Stimulated activated CD4-positive, alpha-beta T cell treated with anti-CD3 and anti-CD28 coated beads, Interleukin-12 subunit alpha, Interleukin-12 subunit beta, amount 100 ng/mL, for 48 hours (primary cell): Measurements from ENCODE around the gene DLGAP3.

Experiments
- DNase-seq, 3 donors: peaks; one replicate each; pipeline ENCODE4 v3.0.0-alpha.2; 2020; ENCODE audit warnings: low read depth in 2 of 3, low spot score in 1 of 3

The DLGAP3 gene

GRCh38 chr1:34929853-34930701 lies 627 bp upstream of the DLGAP3 start:
- no peak for DNase-seq

- no peak for DNase-seq
These were observed 552 bp downstream of the DLGAP3 start for GRCh38 chr1:34928699-34929496.

- no peak for DNase-seq
These were observed 1.3 kb downstream of the DLGAP3 start for GRCh38 chr1:34928066-34928696.

GRCh38 chr1:34927316-34927715 lies 2.1 kb downstream of the DLGAP3 start:
- DNase-seq, result no peak

GRCh38 chr1:34926894-34927293 lies 2.6 kb downstream of the DLGAP3 start:
- DNase-seq, result no peak

- DNase-seq, result no peak
These were observed 3.3 kb downstream of the DLGAP3 start for GRCh38 chr1:34926156-34926555.

GRCh38 chr1:34925730-34926129 lies 3.7 kb downstream of the DLGAP3 start:
- no peak for DNase-seq

- DNase-seq, result peak; percentile 23 to 58 (median 49)
These were observed 4.5 kb downstream of the DLGAP3 start for GRCh38 chr1:34924759-34925555.

- DNase-seq, result no peak
These were observed 6.0 kb downstream of the DLGAP3 start for GRCh38 chr1:34923490-34923889.

GRCh38 chr1:34918977-34919561 lies 10.4 kb downstream of the DLGAP3 start:
- DNase-seq, result no peak

GRCh38 chr1:34918386-34918976 lies 11.0 kb downstream of the DLGAP3 start:
- no peak for DNase-seq

GRCh38 chr1:34917017-34917416 lies 12.4 kb downstream of the DLGAP3 start:
- no peak for DNase-seq

- DNase-seq, result no peak
These were observed 13.3 kb downstream of the DLGAP3 start for GRCh38 chr1:34916104-34916503.

GRCh38 chr1:34915521-34915920 lies 13.9 kb downstream of the DLGAP3 start:
- DNase-seq, result no peak

GRCh38 chr1:34914958-34915357 lies 14.5 kb downstream of the DLGAP3 start:
- DNase-seq, result no peak

GRCh38 chr1:34911465-34911864 lies 18.0 kb downstream of the DLGAP3 start:
- no peak for DNase-seq

GRCh38 chr1:34910425-34910824 lies 19.0 kb downstream of the DLGAP3 start:
- no peak for DNase-seq

- no peak for DNase-seq
These were observed 21.1 kb downstream of the DLGAP3 start for GRCh38 chr1:34908369-34908768.

- DNase-seq, result no peak
These were observed 21.9 kb downstream of the DLGAP3 start for GRCh38 chr1:34907487-34908090.

GRCh38 chr1:34906756-34907155 lies 22.7 kb downstream of the DLGAP3 start:
- DNase-seq, result no peak
